ENCODE measurements around the gene KRT24.
"Not testable (repeated sequence)": the region's sequence is repeated elsewhere in the genome, so short reads cannot be mapped to it uniquely, and the experiment has no call there.

The KRT24 gene

GRCh38 chr17:40703652-40704051 is at the start of gene KRT24:
KRT24 (minus strand) TSS chr17:40703752; CDS start chr17:40703693, 59 bp downstream.
- H3K9me3 ChIP-seq (ENCODE audit: control insufficient read depth in 1 of 2, low read length in 2 of 2): no peaks in the 10 kb centered on the region
- no peaks in the 10 kb centered on the region for H3K4me1 ChIP-seq (ENCODE audit: control insufficient read depth in 1 of 2, insufficient read depth in 2 of 2, low read length in 2 of 2)
- H3K9ac ChIP-seq (ENCODE audit: low read depth in 1 of 2, low read length in 2 of 2): no peak within 1 kb of the TSS
- H3K27me3 ChIP-seq (ENCODE audit: control insufficient read depth in 1 of 2, insufficient read depth in 2 of 2, low read length in 2 of 2): peaks cover 0 to 2% of the 10 kb centered on the region in 2 donors
- no peak within 1 kb of the TSS for H3K27ac ChIP-seq (ENCODE audit: low read depth, low read length)
- no peak within 1 kb of the TSS for H3K4me3 ChIP-seq (ENCODE audit: low read depth in 1 of 2, low read length in 2 of 2)
- H3K36me3 ChIP-seq (ENCODE audit: control insufficient read depth in 1 of 2, insufficient read depth in 2 of 2, low read length in 2 of 2): no peaks in the 10 kb centered on the region

GRCh38 chr17:40751065-40751464 is 47.5 kb upstream of the KRT24 start:
- H3K9ac ChIP-seq (ENCODE audit: low read depth in 1 of 2, low read length in 2 of 2): no peak overlapping the region
- H3K4me1 ChIP-seq (ENCODE audit: control insufficient read depth in 1 of 2, insufficient read depth in 2 of 2, low read length in 2 of 2): no peaks in the 10 kb centered on the region
- no peak overlapping the region for H3K4me3 ChIP-seq (ENCODE audit: low read depth in 1 of 2, low read length in 2 of 2)
- H3K36me3 ChIP-seq (ENCODE audit: control insufficient read depth in 1 of 2, insufficient read depth in 2 of 2, low read length in 2 of 2): no peaks in the 10 kb centered on the region
- H3K27me3 ChIP-seq (ENCODE audit: control insufficient read depth in 1 of 2, insufficient read depth in 2 of 2, low read length in 2 of 2): peaks cover 4% of the 10 kb centered on the region in 2 donors
- H3K27ac ChIP-seq (ENCODE audit: low read depth, low read length): no peak overlapping the region
- no peaks in the 10 kb centered on the region for H3K9me3 ChIP-seq (ENCODE audit: control insufficient read depth in 1 of 2, low read length in 2 of 2)

- Histone ChIP-seq H3K9ac (ENCODE audit: low read depth in 1 of 2, low read length in 2 of 2) (no peak overlapping the region), H3K27ac (ENCODE audit: low read depth, low read length) (no peak overlapping the region), H3K4me1 (ENCODE audit: control insufficient read depth in 1 of 2, insufficient read depth in 2 of 2, low read length in 2 of 2) (no peaks in the 10 kb centered on the region), H3K36me3 (ENCODE audit: control insufficient read depth in 1 of 2, insufficient read depth in 2 of 2, low read length in 2 of 2) (no peaks in the 10 kb centered on the region), H3K4me3 (ENCODE audit: low read depth in 1 of 2, low read length in 2 of 2) (no peak overlapping the region), H3K9me3 (ENCODE audit: control insufficient read depth in 1 of 2, low read length in 2 of 2) (no peaks in the 10 kb centered on the region), H3K27me3 (ENCODE audit: control insufficient read depth in 1 of 2, insufficient read depth in 2 of 2, low read length in 2 of 2) (peaks cover 4 to 8% of the 10 kb centered on the region in 2 donors)
Measured at GRCh38 chr17:40750391-40750790, 46.8 kb upstream of the KRT24 start.

GRCh38 chr17:40748666-40749065 is 45.1 kb upstream of the KRT24 start:
- not testable (repeated sequence) for H3K27ac ChIP-seq (ENCODE audit: low read depth, low read length); H3K36me3 ChIP-seq (ENCODE audit: control insufficient read depth in 1 of 2, insufficient read depth in 2 of 2, low read length in 2 of 2); H3K4me1 ChIP-seq (ENCODE audit: control insufficient read depth in 1 of 2, insufficient read depth in 2 of 2, low read length in 2 of 2); H3K4me3 ChIP-seq (ENCODE audit: low read depth in 1 of 2, low read length in 2 of 2); H3K9me3 ChIP-seq (ENCODE audit: control insufficient read depth in 1 of 2, low read length in 2 of 2); H3K9ac ChIP-seq (ENCODE audit: low read depth in 1 of 2, low read length in 2 of 2); H3K27me3 ChIP-seq (ENCODE audit: control insufficient read depth in 1 of 2, insufficient read depth in 2 of 2, low read length in 2 of 2)

- no peaks in the 10 kb centered on the region for H3K36me3 ChIP-seq (ENCODE audit: control insufficient read depth in 1 of 2, insufficient read depth in 2 of 2, low read length in 2 of 2)
- no peaks in the 10 kb centered on the region for H3K9me3 ChIP-seq (ENCODE audit: control insufficient read depth in 1 of 2, low read length in 2 of 2)
- peaks cover 0 to 5% of the 10 kb centered on the region in 2 donors for H3K27me3 ChIP-seq (ENCODE audit: control insufficient read depth in 1 of 2, insufficient read depth in 2 of 2, low read length in 2 of 2)
- H3K4me1 ChIP-seq (ENCODE audit: control insufficient read depth in 1 of 2, insufficient read depth in 2 of 2, low read length in 2 of 2): no peaks in the 10 kb centered on the region
- H3K4me3 ChIP-seq (ENCODE audit: low read depth in 1 of 2, low read length in 2 of 2): no peak overlapping the region
- no peak overlapping the region for H3K27ac ChIP-seq (ENCODE audit: low read depth, low read length)
- H3K9ac ChIP-seq (ENCODE audit: low read depth in 1 of 2, low read length in 2 of 2): no peak overlapping the region
Measured at GRCh38 chr17:40738553-40738952, 35.0 kb upstream of the KRT24 start.

GRCh38 chr17:40735016-40735415 is 31.5 kb upstream of the KRT24 start:
- Histone ChIP-seq H3K4me3 (ENCODE audit: low read depth in 1 of 2, low read length in 2 of 2) (no peak overlapping the region), H3K4me1 (ENCODE audit: control insufficient read depth in 1 of 2, insufficient read depth in 2 of 2, low read length in 2 of 2) (no peaks in the 10 kb centered on the region), H3K9ac (ENCODE audit: low read depth in 1 of 2, low read length in 2 of 2) (no peak overlapping the region), H3K27ac (ENCODE audit: low read depth, low read length) (no peak overlapping the region), H3K27me3 (ENCODE audit: control insufficient read depth in 1 of 2, insufficient read depth in 2 of 2, low read length in 2 of 2) (peaks cover 0 to 3% of the 10 kb centered on the region in 2 donors), H3K9me3 (ENCODE audit: control insufficient read depth in 1 of 2, low read length in 2 of 2) (no peaks in the 10 kb centered on the region), H3K36me3 (ENCODE audit: control insufficient read depth in 1 of 2, insufficient read depth in 2 of 2, low read length in 2 of 2) (no peaks in the 10 kb centered on the region)

- no peak overlapping the region for H3K4me3 ChIP-seq (ENCODE audit: low read depth in 1 of 2, low read length in 2 of 2)
- peaks cover 0 to 3% of the 10 kb centered on the region in 2 donors for H3K27me3 ChIP-seq (ENCODE audit: control insufficient read depth in 1 of 2, insufficient read depth in 2 of 2, low read length in 2 of 2)
- H3K9ac ChIP-seq (ENCODE audit: low read depth in 1 of 2, low read length in 2 of 2): no peak overlapping the region
- no peaks in the 10 kb centered on the region for H3K36me3 ChIP-seq (ENCODE audit: control insufficient read depth in 1 of 2, insufficient read depth in 2 of 2, low read length in 2 of 2)
- H3K9me3 ChIP-seq (ENCODE audit: control insufficient read depth in 1 of 2, low read length in 2 of 2): no peaks in the 10 kb centered on the region
- no peak overlapping the region for H3K27ac ChIP-seq (ENCODE audit: low read depth, low read length)
- H3K4me1 ChIP-seq (ENCODE audit: control insufficient read depth in 1 of 2, insufficient read depth in 2 of 2, low read length in 2 of 2): no peaks in the 10 kb centered on the region
Measured at GRCh38 chr17:40734018-40734417, 30.5 kb upstream of the KRT24 start.

GRCh38 chr17:40730970-40731369 is 27.4 kb upstream of the KRT24 start:
- Histone ChIP-seq H3K27ac (ENCODE audit: low read depth, low read length) (no peak overlapping the region), H3K4me3 (ENCODE audit: low read depth in 1 of 2, low read length in 2 of 2) (no peak overlapping the region), H3K36me3 (ENCODE audit: control insufficient read depth in 1 of 2, insufficient read depth in 2 of 2, low read length in 2 of 2) (no peaks in the 10 kb centered on the region), H3K27me3 (ENCODE audit: control insufficient read depth in 1 of 2, insufficient read depth in 2 of 2, low read length in 2 of 2) (no peaks in the 10 kb centered on the region), H3K4me1 (ENCODE audit: control insufficient read depth in 1 of 2, insufficient read depth in 2 of 2, low read length in 2 of 2) (no peaks in the 10 kb centered on the region), H3K9ac (ENCODE audit: low read depth in 1 of 2, low read length in 2 of 2) (no peak overlapping the region), H3K9me3 (ENCODE audit: control insufficient read depth in 1 of 2, low read length in 2 of 2) (no peaks in the 10 kb centered on the region)

GRCh38 chr17:40727447-40728231 is 24.1 kb upstream of the KRT24 start:
- Histone ChIP-seq H3K4me1 (ENCODE audit: control insufficient read depth in 1 of 2, insufficient read depth in 2 of 2, low read length in 2 of 2) (no peaks in the 10 kb centered on the region), H3K36me3 (ENCODE audit: control insufficient read depth in 1 of 2, insufficient read depth in 2 of 2, low read length in 2 of 2) (no peaks in the 10 kb centered on the region), H3K27ac (ENCODE audit: low read depth, low read length) (no peak overlapping the region), H3K4me3 (ENCODE audit: low read depth in 1 of 2, low read length in 2 of 2) (no peak overlapping the region), H3K27me3 (ENCODE audit: control insufficient read depth in 1 of 2, insufficient read depth in 2 of 2, low read length in 2 of 2) (peaks cover 0 to 5% of the 10 kb centered on the region in 2 donors), H3K9me3 (ENCODE audit: control insufficient read depth in 1 of 2, low read length in 2 of 2) (no peaks in the 10 kb centered on the region), H3K9ac (ENCODE audit: low read depth in 1 of 2, low read length in 2 of 2) (no peak overlapping the region)

GRCh38 chr17:40726919-40727318 is 23.4 kb upstream of the KRT24 start:
- Histone ChIP-seq H3K27me3 (ENCODE audit: control insufficient read depth in 1 of 2, insufficient read depth in 2 of 2, low read length in 2 of 2) (peaks cover 0 to 5% of the 10 kb centered on the region in 2 donors), H3K36me3 (ENCODE audit: control insufficient read depth in 1 of 2, insufficient read depth in 2 of 2, low read length in 2 of 2) (no peaks in the 10 kb centered on the region), H3K4me3 (ENCODE audit: low read depth in 1 of 2, low read length in 2 of 2) (no peak overlapping the region), H3K27ac (ENCODE audit: low read depth, low read length) (no peak overlapping the region), H3K4me1 (ENCODE audit: control insufficient read depth in 1 of 2, insufficient read depth in 2 of 2, low read length in 2 of 2) (no peaks in the 10 kb centered on the region), H3K9me3 (ENCODE audit: control insufficient read depth in 1 of 2, low read length in 2 of 2) (no peaks in the 10 kb centered on the region), H3K9ac (ENCODE audit: low read depth in 1 of 2, low read length in 2 of 2) (no peak overlapping the region)
